ENCODE measurements around the gene MSRB1. TPM values are rescaled to one million over a fixed set of nuclear protein-coding genes. Genes with fewer than 3 reads are reported as not detected.

Gene MSRB1
- total RNA-seq, 1 experiment from 2014 or later, result 18.3 TPM

GRCh38 chr16:1908184-1908583, 34.8 kb downstream of the MSRB1 start:
- no peak overlapping the region for H3K4me2 ChIP-seq (ENCODE audit: low read length)
- no peaks in the 10 kb centered on the region for H3K9me3 ChIP-seq (ENCODE audit: control insufficient read depth in 1 of 2, insufficient read depth in 1 of 2, low read depth in 1 of 2, low read length in 2 of 2)
- CTCF ChIA-PET, result no interaction called here
- no peak overlapping the region for H3K27ac ChIP-seq (ENCODE audit: low read depth, low read length)
- H3K9ac ChIP-seq (ENCODE audit: low read length), result no peak overlapping the region
- H4K20me1 ChIP-seq (ENCODE audit: insufficient read depth), result no peaks in the 10 kb centered on the region
- H3K27me3 ChIP-seq (ENCODE audit: insufficient read depth, low read length), result no peaks in the 10 kb centered on the region
- TF ChIP-seq POLR2AphosphoS5 (IDR thresholded peaks at IDR 0.05; ENCODE audit: low read depth, low read length), result no peak
- TF ChIP-seq SRF (IDR thresholded peaks at IDR 0.05; ENCODE audit: low read depth), result no peak
- TF ChIP-seq CEBPB (IDR thresholded peaks at IDR 0.05; ENCODE audit: low read depth), result no peak
- TF ChIP-seq SP1 (IDR thresholded peaks at IDR 0.05; ENCODE audit: low read depth), result no peak
- no peak for TF ChIP-seq YY1 (IDR thresholded peaks at IDR 0.05; ENCODE audit: extremely low read depth, insufficient replicate concordance, low read depth, low read length)
- TF ChIP-seq POLR2A (IDR thresholded peaks at IDR 0.05; ENCODE audit: borderline replicate concordance, extremely low read depth, insufficient read depth, insufficient read length), result no peak
- TF ChIP-seq JUND (IDR thresholded peaks at IDR 0.05), result no peak
- TF ChIP-seq, protein P1, sequence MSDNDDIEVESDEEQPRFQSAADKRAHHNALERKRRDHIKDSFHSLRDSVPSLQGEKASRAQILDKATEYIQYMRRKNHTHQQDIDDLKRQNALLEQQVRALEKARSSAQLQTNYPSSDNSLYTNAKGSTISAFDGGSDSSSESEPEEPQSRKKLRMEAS (IDR thresholded peaks at IDR 0.05), result no peak
- no peak for TF ChIP-seq SIN3A (IDR thresholded peaks at IDR 0.05; ENCODE audit: low read depth)
- no peak for TF ChIP-seq TCF7L2 (IDR thresholded peaks at IDR 0.05; ENCODE audit: borderline replicate concordance, extremely low read depth, insufficient read depth, insufficient read length)
- TF ChIP-seq CBX3 (IDR thresholded peaks at IDR 0.05; ENCODE audit: low read depth), result no peak
- TF ChIP-seq ELF1 (IDR thresholded peaks at IDR 0.05; ENCODE audit: borderline replicate concordance, low read depth), result no peak
- H3K4me3 ChIP-seq (replicated peaks in 1 of 2; ENCODE audit: low read depth in 1 of 2, low read length in 2 of 2), result no peak overlapping the region
- H3K4me1 ChIP-seq (ENCODE audit: control insufficient read depth in 1 of 2, insufficient read depth in 2 of 2, low read length in 2 of 2), result peaks cover 9 to 11% of the 10 kb centered on the region in 2 experiments
- intact Hi-C loops (cut with micrococcal nuclease), result no loop called here
- no TSS peak for BruUV-seq (replicated peaks)
- H2AFZ ChIP-seq (ENCODE audit: low read depth, low read length, poor library complexity, severe bottlenecking), result no peak overlapping the region
- RAD21 ChIA-PET (ENCODE audit: low non-redundant PET in 1 of 2, low total read pairs in 2 of 2, uncharacterized antibody in 2 of 2, unreplicated experiment in 2 of 2), result no interaction called here
- ATAC-seq (no peak), DNase-seq (ENCODE audit: low read depth, low spot score) (no peak)
- H3K36me3 ChIP-seq (ENCODE audit: control insufficient read depth in 1 of 2, insufficient read depth in 2 of 2, low read length in 2 of 2), result no peaks in the 10 kb centered on the region
- no peaks in the 10 kb centered on the region for H3K79me2 ChIP-seq (ENCODE audit: insufficient read depth, low read length)
- H3K9me2 ChIP-seq (ENCODE audit: insufficient read depth), result no peaks in the 10 kb centered on the region
- POLR2A ChIA-PET, result interaction anchor here (1.2 kb wide), 1 partner anchor 13 kb away, joined by 3 read pairs; no protein-coding TSS in a partner anchor

DNA sequence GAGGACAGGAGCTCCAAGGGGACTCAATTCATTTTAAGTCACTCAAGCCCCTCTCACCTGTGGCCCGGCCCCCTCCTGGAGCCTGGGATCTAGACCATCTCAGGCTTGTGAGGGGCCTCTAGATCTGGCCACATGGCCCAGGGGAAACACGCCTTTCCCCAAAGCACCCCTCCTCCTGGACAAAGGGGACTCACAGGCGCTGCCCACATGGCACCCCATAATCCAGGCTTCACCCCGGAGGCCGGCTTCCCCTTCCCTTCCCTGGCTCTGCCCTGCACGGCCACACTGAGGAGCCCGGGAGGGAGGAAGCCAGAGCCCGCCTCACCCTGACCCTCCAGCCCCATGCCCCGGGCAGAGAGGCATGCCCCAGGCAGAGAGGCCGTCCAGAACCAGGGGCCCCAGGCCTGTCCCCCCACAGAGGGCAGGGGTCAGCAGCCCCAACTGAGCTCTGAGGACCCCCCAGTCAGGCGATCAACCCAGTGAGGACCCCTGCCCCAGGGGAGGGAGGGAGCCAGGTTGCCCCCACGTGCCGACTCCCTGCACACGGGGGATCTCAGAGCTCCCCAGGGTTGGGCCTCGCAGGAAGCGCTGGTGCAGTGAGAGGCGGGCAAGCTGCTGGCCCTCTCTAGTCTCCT, 35.7 kb downstream of the MSRB1 start:
- CTCF ChIA-PET, result no interaction called here

More for the DNA sequence above, 35.7 kb downstream of the MSRB1 start:
- no peak overlapping the region for H3K27ac ChIP-seq (ENCODE audit: low read depth, low read length)
- H3K36me3 ChIP-seq (ENCODE audit: control insufficient read depth in 1 of 2, insufficient read depth in 2 of 2, low read length in 2 of 2), result no peaks in the 10 kb centered on the region
- H3K9me2 ChIP-seq (ENCODE audit: insufficient read depth), result no peaks in the 10 kb centered on the region
- intact Hi-C loops (cut with micrococcal nuclease), result no loop called here
- TF ChIP-seq, protein P2, sequence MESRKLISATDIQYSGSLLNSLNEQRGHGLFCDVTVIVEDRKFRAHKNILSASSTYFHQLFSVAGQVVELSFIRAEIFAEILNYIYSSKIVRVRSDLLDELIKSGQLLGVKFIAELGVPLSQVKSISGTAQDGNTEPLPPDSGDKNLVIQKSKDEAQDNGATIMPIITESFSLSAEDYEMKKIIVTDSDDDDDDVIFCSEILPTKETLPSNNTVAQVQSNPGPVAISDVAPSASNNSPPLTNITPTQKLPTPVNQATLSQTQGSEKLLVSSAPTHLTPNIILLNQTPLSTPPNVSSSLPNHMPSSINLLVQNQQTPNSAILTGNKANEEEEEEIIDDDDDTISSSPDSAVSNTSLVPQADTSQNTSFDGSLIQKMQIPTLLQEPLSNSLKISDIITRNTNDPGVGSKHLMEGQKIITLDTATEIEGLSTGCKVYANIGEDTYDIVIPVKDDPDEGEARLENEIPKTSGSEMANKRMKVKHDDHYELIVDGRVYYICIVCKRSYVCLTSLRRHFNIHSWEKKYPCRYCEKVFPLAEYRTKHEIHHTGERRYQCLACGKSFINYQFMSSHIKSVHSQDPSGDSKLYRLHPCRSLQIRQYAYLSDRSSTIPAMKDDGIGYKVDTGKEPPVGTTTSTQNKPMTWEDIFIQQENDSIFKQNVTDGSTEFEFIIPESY (IDR thresholded peaks at IDR 0.05; ENCODE audit: extremely low read depth, insufficient replicate concordance, low read length), result no peak
- no peak for TF ChIP-seq CBX3 (IDR thresholded peaks at IDR 0.05; ENCODE audit: low read depth)
- no peak overlapping the region for H3K9ac ChIP-seq (ENCODE audit: low read length)
- no TSS peak for BruUV-seq (replicated peaks)
- POLR2A ChIA-PET, result no interaction called here
- H3K9me3 ChIP-seq (ENCODE audit: control insufficient read depth in 1 of 2, insufficient read depth in 1 of 2, low read depth in 1 of 2, low read length in 2 of 2), result no peaks in the 10 kb centered on the region
- H4K20me1 ChIP-seq (ENCODE audit: insufficient read depth), result no peaks in the 10 kb centered on the region
- no peak overlapping the region for H3K4me2 ChIP-seq (ENCODE audit: low read length)
- H3K27me3 ChIP-seq (ENCODE audit: insufficient read depth, low read length), result no peaks in the 10 kb centered on the region
- RAD21 ChIA-PET (ENCODE audit: low non-redundant PET in 1 of 2, low total read pairs in 2 of 2, uncharacterized antibody in 2 of 2, unreplicated experiment in 2 of 2), result no interaction called here
- no peak overlapping the region for H3K4me3 ChIP-seq (replicated peaks in 1 of 2; ENCODE audit: low read depth in 1 of 2, low read length in 2 of 2)
- ATAC-seq, result no peak
- no peak overlapping the region for H2AFZ ChIP-seq (ENCODE audit: low read depth, low read length, poor library complexity, severe bottlenecking)
- peaks cover 6 to 9% of the 10 kb centered on the region in 2 experiments; a peak in 3 of 4 replicates for H3K4me1 ChIP-seq (ENCODE audit: control insufficient read depth in 1 of 2, insufficient read depth in 2 of 2, low read length in 2 of 2)
- no peaks in the 10 kb centered on the region for H3K79me2 ChIP-seq (ENCODE audit: insufficient read depth, low read length)
- no peak for DNase-seq (ENCODE audit: low read depth, low spot score)

Measured in HCT116 (cell line).